NAMALWA (cell line): ENCODE results near the gene COX8A.
"Not testable (repeated sequence)": the region's sequence is repeated elsewhere in the genome, so short reads cannot be mapped to it uniquely, and the experiment has no call there.

Source experiments
- DNase-seq: peaks from one replicate; pipeline ENCODE4 v3.0.0-alpha.2; 2015; ENCODE audit warnings: low spot score

The COX8A gene

DNA sequence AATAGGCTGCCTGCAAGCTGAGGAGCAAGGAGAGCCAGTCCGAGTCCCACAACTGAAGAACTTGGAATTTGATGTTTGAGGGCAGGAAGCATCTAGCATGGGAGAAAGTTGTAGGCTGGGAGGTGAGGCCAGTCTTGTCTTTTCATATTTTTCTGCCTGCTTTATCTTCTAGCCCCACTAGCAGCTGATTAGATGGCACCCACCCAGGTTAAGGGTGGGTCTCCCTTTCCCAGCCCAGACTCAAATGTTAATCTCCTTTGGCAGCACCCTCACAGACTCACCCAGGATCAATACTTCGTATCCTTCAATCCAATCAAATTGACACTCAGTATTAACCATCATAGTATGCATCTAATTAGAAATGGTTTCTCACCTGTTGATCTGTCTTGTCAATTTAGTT lies 5.0 kb upstream of the COX8A start:
- DNase-seq, result no peak

GRCh38 chr11:63970902-63971301 lies 3.5 kb upstream of the COX8A start:
- DNase-seq, result no peak

DNA sequence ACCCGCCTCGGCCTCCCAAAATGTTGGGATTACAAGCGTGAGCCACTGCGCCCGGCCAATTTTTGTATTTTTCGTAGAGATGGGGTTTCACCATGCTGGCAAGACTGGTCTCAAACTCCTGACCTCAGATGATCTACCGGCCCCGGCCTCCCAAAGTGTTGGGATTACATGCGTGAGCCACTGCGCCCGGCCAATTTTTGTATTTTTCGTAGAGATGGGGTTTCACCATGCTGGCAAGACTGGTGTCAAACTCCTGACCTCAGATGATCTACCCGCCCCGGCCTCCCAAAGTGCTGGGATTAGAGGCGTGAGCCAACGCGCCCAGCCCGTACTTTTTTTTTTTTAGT lies 535 bp upstream of the COX8A start:
- DNase-seq, result not testable (repeated sequence)

GRCh38 chr11:63978551-63979239 lies 4.3 kb downstream of the COX8A start:
- DNase-seq, result no peak

- DNase-seq, result no peak
Measured at GRCh38 chr11:63979426-63979825, 5.0 kb downstream of the COX8A start.

DNA sequence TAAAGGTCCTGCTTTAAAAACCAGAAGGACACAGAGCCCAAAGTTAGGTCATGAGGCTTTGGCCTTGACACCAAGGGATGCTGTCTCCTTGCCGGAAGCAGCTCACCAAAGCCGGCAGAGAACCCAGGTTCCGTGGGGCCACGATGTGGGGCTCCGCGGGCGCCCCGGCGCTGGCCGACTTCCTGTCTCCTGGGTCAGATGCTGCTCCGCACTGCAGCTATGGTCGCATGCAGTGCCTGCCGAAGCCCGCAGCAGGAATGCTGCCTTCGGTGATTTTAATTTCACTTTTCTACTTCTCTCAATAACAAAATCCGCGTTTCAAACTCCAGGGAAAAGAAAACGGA lies 11.4 kb downstream of the COX8A start:
- peak; percentile 75 for DNase-seq

DNA sequence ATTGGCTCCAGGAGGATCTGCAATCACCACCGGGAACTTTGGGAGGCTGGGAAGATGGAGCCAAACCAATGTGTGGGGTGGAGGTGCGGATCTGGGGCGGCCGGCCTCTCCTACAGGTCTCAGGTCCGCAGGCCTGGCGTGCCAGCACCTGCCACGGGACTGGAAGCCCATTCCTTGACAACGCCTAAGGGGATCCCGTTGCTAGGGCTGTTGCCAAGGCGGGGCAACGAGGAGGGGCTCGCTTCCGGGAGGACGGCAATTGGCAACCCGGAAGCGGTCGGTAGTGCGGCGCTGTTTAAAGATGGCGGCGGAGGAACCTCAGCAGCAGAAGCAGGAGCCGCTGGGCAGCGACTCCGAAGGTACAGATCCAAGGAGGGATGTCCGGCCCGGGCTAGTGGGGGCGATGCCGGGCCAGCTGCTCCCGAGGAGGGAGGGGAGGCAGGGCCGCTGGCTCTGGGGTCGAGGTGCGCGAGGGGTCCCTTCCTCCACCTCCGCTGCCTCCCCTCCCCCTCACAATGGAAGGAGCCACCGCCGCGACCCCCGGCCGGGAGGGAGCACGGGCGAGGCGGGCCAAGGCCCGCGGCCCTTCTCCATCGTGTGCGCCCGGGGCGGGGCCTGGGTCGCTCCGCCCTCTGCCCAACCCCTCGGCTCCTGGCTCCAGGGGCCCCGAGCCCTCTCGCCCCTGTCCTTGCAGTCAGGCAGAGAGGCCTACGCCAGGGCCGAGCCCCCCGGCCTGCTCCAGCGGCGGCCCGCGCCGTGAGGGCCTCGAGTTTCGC lies 11.9 kb downstream of the COX8A start, which contains the start of gene OTUB1:
TSS of gene OTUB1 (plus strand) at position 283 of the 776 bp plus-strand sequence. CDS start at position 302, 19 bp downstream.
- DNase-seq, result peak; percentile 89

GRCh38 chr11:63986932-63987513 lies 12.6 kb downstream of the COX8A start:
- DNase-seq, result no peak

DNA sequence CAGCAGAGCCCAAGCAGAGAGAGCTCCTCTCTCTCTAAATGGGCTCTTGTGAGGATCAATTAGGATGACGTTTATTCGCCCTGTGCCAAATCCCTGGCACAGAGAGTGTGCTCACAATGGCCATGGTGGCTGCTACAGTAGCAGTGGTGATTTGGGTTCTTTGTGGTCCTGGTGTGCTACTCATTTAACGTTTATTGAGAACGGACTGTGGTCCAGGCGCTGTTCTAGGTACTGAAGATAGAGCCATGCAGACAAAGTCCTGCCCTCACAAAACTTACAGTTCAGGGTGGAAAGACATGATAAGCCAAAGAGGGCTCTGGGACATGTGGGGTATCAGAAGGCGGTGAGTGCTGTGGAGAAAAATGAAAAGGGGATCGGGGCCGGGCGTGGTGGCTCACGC lies 17.1 kb downstream of the COX8A start:
- DNase-seq, result no peak

GRCh38 chr11:63993100-63993499 lies 18.7 kb downstream of the COX8A start:
- DNase-seq, result no peak

DNA sequence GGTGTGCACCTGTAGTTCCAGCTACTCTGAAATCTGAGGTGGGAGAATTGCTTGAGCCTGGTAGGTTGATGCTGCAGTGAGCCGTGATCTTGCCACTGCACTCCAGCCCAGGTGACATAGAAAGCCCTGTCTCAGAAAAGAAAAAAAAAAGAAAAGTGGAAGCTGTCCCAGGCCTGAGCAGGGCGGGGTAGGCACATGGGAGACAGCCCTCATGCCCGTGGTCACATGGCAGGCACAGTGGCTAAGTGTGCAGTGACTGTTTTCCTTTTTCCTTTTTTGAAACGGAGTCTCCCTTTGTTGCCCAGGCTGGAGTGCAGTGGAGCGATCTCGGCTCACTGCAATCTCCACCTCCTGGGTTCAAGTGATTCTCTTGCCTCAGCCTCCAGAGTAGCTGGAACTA lies 19.6 kb downstream of the COX8A start:
- DNase-seq, result no peak

DNA sequence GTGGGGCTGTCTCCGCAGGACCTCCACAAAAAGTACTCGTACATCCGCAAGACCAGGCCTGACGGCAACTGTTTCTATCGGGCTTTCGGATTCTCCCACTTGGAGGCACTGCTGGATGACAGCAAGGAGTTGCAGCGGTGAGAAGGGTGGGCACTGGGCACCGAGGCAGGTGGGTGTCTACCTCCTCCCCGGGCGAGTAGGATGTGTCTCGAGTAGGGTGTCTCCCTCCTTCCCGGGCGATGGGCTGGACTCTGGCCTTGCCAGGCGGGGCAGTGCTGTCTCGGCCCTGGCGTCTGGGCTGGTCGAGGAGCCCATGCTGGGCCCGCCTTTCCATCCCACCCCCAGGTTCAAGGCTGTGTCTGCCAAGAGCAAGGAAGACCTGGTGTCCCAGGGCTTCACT lies 22.1 kb downstream of the COX8A start:
- DNase-seq, result no peak

DNA sequence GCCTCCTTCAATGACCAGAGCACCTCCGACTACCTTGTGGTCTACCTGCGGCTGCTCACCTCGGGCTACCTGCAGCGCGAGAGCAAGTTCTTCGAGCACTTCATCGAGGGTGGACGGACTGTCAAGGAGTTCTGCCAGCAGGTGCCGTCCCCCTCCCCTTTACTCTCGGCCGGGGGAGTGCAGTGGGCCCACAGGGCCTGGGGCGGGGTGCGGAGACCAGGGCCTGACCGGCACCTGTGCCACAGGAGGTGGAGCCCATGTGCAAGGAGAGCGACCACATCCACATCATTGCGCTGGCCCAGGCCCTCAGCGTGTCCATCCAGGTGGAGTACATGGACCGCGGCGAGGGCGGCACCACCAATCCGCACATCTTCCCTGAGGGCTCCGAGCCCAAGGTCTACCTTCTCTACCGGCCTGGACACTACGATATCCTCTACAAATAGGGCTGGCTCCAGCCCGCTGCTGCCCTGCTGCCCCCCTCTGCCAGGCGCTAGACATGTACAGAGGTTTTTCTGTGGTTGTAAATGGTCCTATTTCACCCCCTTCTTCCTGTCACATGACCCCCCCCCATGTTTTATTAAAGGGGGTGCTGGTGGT lies 22.8 kb downstream of the COX8A start:
- no peak for DNase-seq

GRCh38 chr11:63997801-63998337 lies 23.4 kb downstream of the COX8A start:
- DNase-seq, result no peak

GRCh38 chr11:63998558-63999348 lies 24.3 kb downstream of the COX8A start:
- no peak for DNase-seq

- DNase-seq, result no peak
Measured at GRCh38 chr11:63999349-64000025, 25.1 kb downstream of the COX8A start.

DNA sequence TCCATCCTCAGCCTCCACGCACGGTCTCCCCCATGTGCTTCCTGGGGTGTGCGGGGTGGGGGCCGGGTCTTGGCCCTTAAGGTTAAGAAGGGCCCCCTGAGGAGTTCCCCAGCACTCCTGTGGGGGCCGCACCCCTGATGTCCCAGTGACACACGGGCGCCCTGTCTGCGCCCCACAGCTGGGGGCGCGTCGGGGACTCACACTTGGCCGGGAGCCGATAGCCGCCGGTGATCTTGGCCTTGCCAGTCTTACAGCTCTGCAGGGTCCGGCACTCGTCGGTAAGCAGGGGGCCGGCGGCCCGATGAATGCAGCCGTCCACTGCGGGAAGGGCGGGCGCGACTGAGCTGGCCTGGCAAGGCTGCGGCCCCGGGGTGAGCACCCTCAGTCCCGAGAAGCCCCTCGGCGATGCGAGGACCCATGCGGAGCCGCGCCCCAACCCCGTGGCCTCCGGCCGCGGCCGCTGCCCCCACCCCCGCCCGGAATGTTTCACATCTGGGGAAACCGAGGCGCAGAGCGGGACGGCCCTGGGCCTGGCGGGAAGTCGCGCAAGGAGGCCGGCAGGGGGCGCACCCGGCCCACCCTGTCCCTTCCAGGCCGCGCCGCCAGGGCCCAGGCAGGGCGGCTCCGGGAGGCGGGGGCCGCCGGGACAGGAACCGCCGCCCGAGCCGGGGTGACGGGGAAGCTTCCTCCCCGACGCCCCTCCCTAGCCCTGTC lies 25.8 kb downstream of the COX8A start:
- peak; percentile 70 for DNase-seq

DNA sequence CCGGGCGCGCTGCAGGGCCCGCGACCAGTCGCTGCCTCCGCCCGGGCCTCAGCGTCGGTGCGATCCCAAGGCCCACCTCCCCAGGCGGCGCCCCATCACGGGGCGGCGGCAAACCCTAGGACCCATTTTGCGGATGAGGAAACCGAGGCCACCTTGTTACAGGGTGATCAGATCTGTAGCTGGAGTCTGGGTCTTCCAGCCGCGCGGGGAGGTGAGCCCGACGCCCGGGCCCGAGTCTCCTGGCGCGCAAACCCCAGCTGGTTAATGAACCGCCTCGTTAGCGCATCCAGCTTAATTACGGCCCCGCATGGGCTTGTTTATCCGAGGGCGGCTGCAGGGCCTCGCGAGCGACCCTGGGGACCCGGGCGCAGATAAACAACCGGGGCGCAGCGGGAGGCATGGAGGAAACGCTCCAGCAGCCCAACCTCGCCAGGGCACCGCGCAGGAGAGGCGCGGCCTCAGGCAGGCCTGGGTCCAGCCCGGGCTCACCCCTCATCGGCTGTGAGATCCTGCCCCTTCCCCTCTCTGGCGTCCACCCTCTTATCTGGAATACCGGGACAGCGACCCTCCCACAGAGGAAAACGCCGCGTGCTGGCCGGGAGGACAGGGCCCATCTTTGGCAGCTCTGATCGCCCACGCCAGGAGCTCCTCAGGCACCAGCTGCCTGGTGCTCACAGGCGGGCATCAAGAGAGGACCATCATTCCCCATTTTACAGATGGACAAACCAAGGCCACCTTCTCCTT lies 26.5 kb downstream of the COX8A start:
- no peak for DNase-seq

- DNase-seq, result peak; percentile 53
Measured at GRCh38 chr11:64001484-64002420, 27.3 kb downstream of the COX8A start.
